Measurements from ENCODE around the gene TRAPPC10. TPM values are rescaled to one million over a fixed set of nuclear protein-coding genes. Genes with fewer than 3 reads are reported as not detected.
"Not testable (repeated sequence)": the region's sequence is repeated elsewhere in the genome, so short reads cannot be mapped to it uniquely, and the experiment has no call there.

The TRAPPC10 gene
- total and polyA plus RNA-seq, 2 donors (not counting 1 experiment from before 2014, with no cell fraction given): 61.7 to 145 TPM

DNA sequence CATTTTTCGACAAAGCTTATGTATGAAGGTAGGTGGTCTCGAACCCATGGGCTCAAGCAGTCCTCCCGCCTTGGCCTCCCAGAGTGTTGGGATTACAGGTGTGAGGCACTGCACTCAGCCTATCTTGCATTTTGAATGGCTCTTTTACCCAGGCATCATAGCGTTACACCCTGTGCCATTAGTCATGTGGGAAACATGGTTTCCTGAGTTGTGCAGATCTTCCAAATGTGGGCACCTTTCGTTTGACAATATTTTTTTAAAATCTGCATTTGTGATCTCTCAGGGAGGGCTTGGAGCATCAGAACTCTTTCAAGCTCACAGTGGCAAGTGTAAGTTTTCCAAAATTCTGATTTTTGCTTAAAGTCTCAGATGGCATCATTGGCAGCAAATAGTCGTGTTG, 86.4 kb downstream of the TRAPPC10 start:
- H3K4me2 ChIP-seq (replicated peaks; ENCODE audit: low read depth, low read length, poor library complexity, severe bottlenecking); POLR2A ChIA-PET; DNase-seq; H2AFZ ChIP-seq (ENCODE audit: insufficient read depth, low read depth, low read length, poor library complexity, severe bottlenecking); H3K9me3 ChIP-seq (ENCODE audit: control extremely low read depth in 1 of 3, control insufficient read depth in 2 of 3, insufficient read depth in 1 of 3, low read length in 2 of 3); H3K79me2 ChIP-seq (ENCODE audit: control insufficient read depth, insufficient read depth, low read length); H3K4me3 Mint-ChIP-seq; CTCF ChIA-PET; H3K27ac Mint-ChIP-seq; ATAC-seq (ENCODE audit: low read depth); H3K27me3 Mint-ChIP-seq; H3K27ac ChIP-seq (ENCODE audit: low read length in 2 of 2); intact Hi-C loops (cut with micrococcal nuclease); H3K9me3 Mint-ChIP-seq (ENCODE audit: insufficient read depth); H3K4me1 Mint-ChIP-seq; H3K9ac ChIP-seq (ENCODE audit: low read length); H4K20me1 ChIP-seq (ENCODE audit: control insufficient read depth, insufficient read depth, low read length, poor library complexity, severe bottlenecking); H3K4me3 ChIP-seq (ENCODE audit: control extremely low read depth in 1 of 5, extremely low read depth in 1 of 5, insufficient read depth in 1 of 5, low read depth in 2 of 5, low read length in 4 of 5); H3K4me1 ChIP-seq (ENCODE audit: control insufficient read depth in 2 of 2, insufficient read depth in 2 of 2, low read length in 2 of 2); H3K27me3 ChIP-seq (replicated peaks in 1 of 4; ENCODE audit: control extremely low read depth in 1 of 4, control insufficient read depth in 3 of 4, insufficient read depth in 4 of 4, low read length in 3 of 4); H3K36me3 ChIP-seq (replicated peaks in 1 of 2; ENCODE audit: control extremely low read depth in 1 of 2, control insufficient read depth in 1 of 2, extremely low read depth in 1 of 2, insufficient read depth in 2 of 2, low read length in 1 of 2): not testable (repeated sequence)
- WGBS (ENCODE audit: insufficient coverage): no CpG with 5 or more reads among the region's 6 CpGs

GRCh38 chr21:44098964-44099363, 86.9 kb downstream of the TRAPPC10 start:
- no CpG with 5 or more reads among the region's 13 CpGs for WGBS (ENCODE audit: insufficient coverage)
- H2AFZ ChIP-seq (ENCODE audit: insufficient read depth, low read depth, low read length, poor library complexity, severe bottlenecking); H3K9ac ChIP-seq (ENCODE audit: low read length); H3K9me3 ChIP-seq (ENCODE audit: control extremely low read depth in 1 of 3, control insufficient read depth in 2 of 3, insufficient read depth in 1 of 3, low read length in 2 of 3); H3K4me2 ChIP-seq (replicated peaks; ENCODE audit: low read depth, low read length, poor library complexity, severe bottlenecking); H3K9me3 Mint-ChIP-seq (ENCODE audit: insufficient read depth); H3K79me2 ChIP-seq (ENCODE audit: control insufficient read depth, insufficient read depth, low read length); H3K27ac Mint-ChIP-seq; H3K36me3 ChIP-seq (replicated peaks in 1 of 2; ENCODE audit: control extremely low read depth in 1 of 2, control insufficient read depth in 1 of 2, extremely low read depth in 1 of 2, insufficient read depth in 2 of 2, low read length in 1 of 2); H3K4me3 ChIP-seq (ENCODE audit: control extremely low read depth in 1 of 5, extremely low read depth in 1 of 5, insufficient read depth in 1 of 5, low read depth in 2 of 5, low read length in 4 of 5); H3K27me3 ChIP-seq (replicated peaks in 1 of 4; ENCODE audit: control extremely low read depth in 1 of 4, control insufficient read depth in 3 of 4, insufficient read depth in 4 of 4, low read length in 3 of 4); H3K4me1 Mint-ChIP-seq; ATAC-seq (ENCODE audit: low read depth); intact Hi-C loops (cut with micrococcal nuclease); H3K4me3 Mint-ChIP-seq; H4K20me1 ChIP-seq (ENCODE audit: control insufficient read depth, insufficient read depth, low read length, poor library complexity, severe bottlenecking); CTCF ChIA-PET; DNase-seq; H3K4me1 ChIP-seq (ENCODE audit: control insufficient read depth in 2 of 2, insufficient read depth in 2 of 2, low read length in 2 of 2); H3K27ac ChIP-seq (ENCODE audit: low read length in 2 of 2); POLR2A ChIA-PET; H3K27me3 Mint-ChIP-seq: not testable (repeated sequence)

GRCh38 chr21:44107026-44107501, 95.0 kb downstream of the TRAPPC10 start, which contains the start of gene PWP2:
TSS of gene PWP2 (plus strand) at chr21:44107399. CDS start at chr21:44107417, 18 bp downstream.
- H3K4me2 ChIP-seq (replicated peaks; ENCODE audit: low read depth, low read length, poor library complexity, severe bottlenecking); H3K9ac ChIP-seq (ENCODE audit: low read length); H3K27me3 ChIP-seq (replicated peaks in 1 of 4; ENCODE audit: control extremely low read depth in 1 of 4, control insufficient read depth in 3 of 4, insufficient read depth in 4 of 4, low read length in 3 of 4); POLR2A ChIA-PET; H3K27ac ChIP-seq (ENCODE audit: low read length in 2 of 2); H3K27ac Mint-ChIP-seq; CTCF ChIA-PET; H3K9me3 Mint-ChIP-seq (ENCODE audit: insufficient read depth); H2AFZ ChIP-seq (ENCODE audit: insufficient read depth, low read depth, low read length, poor library complexity, severe bottlenecking); H3K36me3 ChIP-seq (replicated peaks in 1 of 2; ENCODE audit: control extremely low read depth in 1 of 2, control insufficient read depth in 1 of 2, extremely low read depth in 1 of 2, insufficient read depth in 2 of 2, low read length in 1 of 2); H3K4me3 ChIP-seq (ENCODE audit: control extremely low read depth in 1 of 5, extremely low read depth in 1 of 5, insufficient read depth in 1 of 5, low read depth in 2 of 5, low read length in 4 of 5); H3K79me2 ChIP-seq (ENCODE audit: control insufficient read depth, insufficient read depth, low read length); intact Hi-C loops (cut with micrococcal nuclease); H3K27me3 Mint-ChIP-seq; H3K4me1 Mint-ChIP-seq; H3K4me1 ChIP-seq (ENCODE audit: control insufficient read depth in 2 of 2, insufficient read depth in 2 of 2, low read length in 2 of 2); H3K9me3 ChIP-seq (ENCODE audit: control extremely low read depth in 1 of 3, control insufficient read depth in 2 of 3, insufficient read depth in 1 of 3, low read length in 2 of 3); H4K20me1 ChIP-seq (ENCODE audit: control insufficient read depth, insufficient read depth, low read length, poor library complexity, severe bottlenecking); DNase-seq: not testable (repeated sequence)
- no CpG with 5 or more reads among the region's 66 CpGs for WGBS (ENCODE audit: insufficient coverage)
- peak within 1 kb of the TSS; percentile 67 for H3K4me3 Mint-ChIP-seq
- ATAC-seq (ENCODE audit: low read depth): peak; percentile 96

DNA sequence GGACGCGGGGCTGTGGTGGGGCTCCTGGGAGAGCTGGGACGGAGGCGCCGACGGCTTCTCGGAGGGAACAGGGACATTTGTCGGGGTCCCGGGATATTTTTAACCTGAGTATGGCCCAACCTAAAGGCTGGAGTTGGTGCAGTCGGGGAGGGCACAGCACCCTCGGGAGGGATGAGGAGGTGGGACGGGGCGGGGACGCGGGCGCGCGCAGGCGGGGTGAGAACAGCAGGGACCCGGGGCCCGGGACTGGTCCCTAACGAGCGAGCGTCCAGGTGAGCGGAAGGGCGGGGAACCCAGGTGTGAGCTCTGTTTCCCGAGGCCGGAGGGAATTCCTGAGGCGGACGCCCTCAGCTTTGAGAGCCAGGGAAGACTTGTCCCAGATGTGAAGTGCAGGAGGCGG, 95.5 kb downstream of the TRAPPC10 start:
- H3K9me3 ChIP-seq (ENCODE audit: control extremely low read depth in 1 of 3, control insufficient read depth in 2 of 3, insufficient read depth in 1 of 3, low read length in 2 of 3); H3K4me3 ChIP-seq (ENCODE audit: control extremely low read depth in 1 of 5, extremely low read depth in 1 of 5, insufficient read depth in 1 of 5, low read depth in 2 of 5, low read length in 4 of 5); CTCF ChIA-PET; H3K9ac ChIP-seq (ENCODE audit: low read length); H3K27ac ChIP-seq (ENCODE audit: low read length in 2 of 2); H3K4me1 ChIP-seq (ENCODE audit: control insufficient read depth in 2 of 2, insufficient read depth in 2 of 2, low read length in 2 of 2); H3K4me3 Mint-ChIP-seq; H3K79me2 ChIP-seq (ENCODE audit: control insufficient read depth, insufficient read depth, low read length); H3K27me3 Mint-ChIP-seq; H3K4me1 Mint-ChIP-seq; H3K4me2 ChIP-seq (replicated peaks; ENCODE audit: low read depth, low read length, poor library complexity, severe bottlenecking); DNase-seq; H3K27ac Mint-ChIP-seq; POLR2A ChIA-PET; H3K9me3 Mint-ChIP-seq (ENCODE audit: insufficient read depth); intact Hi-C loops (cut with micrococcal nuclease); H3K36me3 ChIP-seq (replicated peaks in 1 of 2; ENCODE audit: control extremely low read depth in 1 of 2, control insufficient read depth in 1 of 2, extremely low read depth in 1 of 2, insufficient read depth in 2 of 2, low read length in 1 of 2); H2AFZ ChIP-seq (ENCODE audit: insufficient read depth, low read depth, low read length, poor library complexity, severe bottlenecking); H4K20me1 ChIP-seq (ENCODE audit: control insufficient read depth, insufficient read depth, low read length, poor library complexity, severe bottlenecking); H3K27me3 ChIP-seq (replicated peaks in 1 of 4; ENCODE audit: control extremely low read depth in 1 of 4, control insufficient read depth in 3 of 4, insufficient read depth in 4 of 4, low read length in 3 of 4): not testable (repeated sequence)
- ATAC-seq (ENCODE audit: low read depth): peak; percentile 13
- WGBS (ENCODE audit: insufficient coverage): no CpG with 5 or more reads among the region's 31 CpGs
